ENCODE results near the gene DHCR24.
A peak's percentile ranks its signal among the peaks of the same experiment; 100 is the strongest.

DHCR24 gene

DNA sequence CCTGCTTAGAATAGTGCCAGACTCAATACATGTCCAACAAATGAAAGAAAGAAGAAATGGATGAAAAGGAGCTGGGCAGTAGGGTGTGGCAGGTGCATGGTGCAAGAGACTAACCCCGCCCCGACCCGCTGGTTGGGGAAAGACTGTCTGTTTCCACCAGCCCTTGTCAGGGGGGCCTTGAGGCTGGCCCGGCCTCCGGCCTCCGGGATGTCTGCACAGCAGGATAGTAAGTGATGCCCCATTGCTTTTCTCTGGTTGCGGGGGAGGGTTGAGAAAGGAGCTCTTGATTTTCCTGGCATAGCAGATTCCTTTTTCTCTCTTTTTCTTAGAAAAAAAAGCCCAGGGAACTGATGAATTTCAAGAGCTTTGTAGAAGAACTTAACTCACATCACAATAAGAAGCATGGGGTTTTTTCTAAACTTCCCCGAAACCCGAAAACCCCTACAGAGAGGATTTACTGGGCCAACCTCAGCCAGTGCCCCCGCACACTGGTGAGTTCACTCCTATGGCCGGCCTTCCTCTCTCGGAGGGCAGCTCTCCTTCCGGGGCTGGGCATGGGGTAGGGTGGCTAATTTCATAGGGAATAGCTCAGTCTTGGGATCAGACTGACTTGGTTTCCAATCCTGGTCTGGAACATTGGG, 73.4 kb downstream of the DHCR24 start:
- H3K9me3 ChIP-seq (replicated peaks in 1 of 2; ENCODE audit: control insufficient read depth in 2 of 2, insufficient read depth in 1 of 2, low read depth in 1 of 2, low read length in 2 of 2) = no peaks in the 10 kb centered on the region
- H3K23ac ChIP-seq (ENCODE audit: low read depth, low read length, poor library complexity) = no peak overlapping the region
- H3K27ac ChIP-seq (replicated peaks; ENCODE audit: low read length) = no peak overlapping the region
- no peak for DNase-seq (ENCODE audit: low spot score)
- no peak overlapping the region for H4K8ac ChIP-seq (ENCODE audit: low read depth, low read length)
- H3K9ac ChIP-seq (ENCODE audit: low read depth, low read length, poor library complexity) = no peak overlapping the region
- H3K18ac ChIP-seq (ENCODE audit: low read length) = no peak overlapping the region
- peaks cover 0 to 51% (median 0%) of the 10 kb centered on the region in 3 experiments for H3K27me3 ChIP-seq (ENCODE audit: control insufficient read depth in 3 of 3, insufficient read depth in 3 of 3, low read depth in 1 of 3, low read length in 3 of 3)
- H3K4me3 ChIP-seq (ENCODE audit: low read length in 2 of 2) = no peak overlapping the region
- no peak overlapping the region for H4K91ac ChIP-seq (ENCODE audit: low read depth, low read length, poor library complexity)
- H2AFZ ChIP-seq (ENCODE audit: low read length) = peak overlapping the region; percentile 73
- no peak overlapping the region for H3K4ac ChIP-seq (ENCODE audit: low read length)
- H3K4me2 ChIP-seq (ENCODE audit: insufficient read depth, low read length, poor library complexity, severe bottlenecking) = peak overlapping the region; percentile 12
- no peak overlapping the region for H3K14ac ChIP-seq (ENCODE audit: low read length)
- peak overlapping the region; percentile 30 for H2BK15ac ChIP-seq (ENCODE audit: low read length)
- H3K36me3 ChIP-seq (replicated peaks in 1 of 2; ENCODE audit: control insufficient read depth in 2 of 2, insufficient read depth in 2 of 2, low read length in 2 of 2) = no peaks in the 10 kb centered on the region
- H3K79me1 ChIP-seq (ENCODE audit: low read depth, low read length) = no peaks in the 10 kb centered on the region
- no peak overlapping the region for H2BK12ac ChIP-seq (ENCODE audit: low read length)
- H3K4me1 ChIP-seq (ENCODE audit: control insufficient read depth in 2 of 2, insufficient read depth in 1 of 2, low read depth in 1 of 2, low read length in 2 of 2) = peaks cover 8 to 10% of the 10 kb centered on the region in 2 donors
- H2BK5ac ChIP-seq (ENCODE audit: low read length) = no peak overlapping the region
- no CpG with 5 or more reads among the region's 13 CpGs for WGBS, 2 donors (ENCODE audit: extremely low coverage in 2 of 2, insufficient read length in 2 of 2, insufficient replicate concordance in 1 of 2)
- H2AK5ac ChIP-seq (ENCODE audit: low read depth, low read length) = no peak overlapping the region
- no peak overlapping the region for H2BK120ac ChIP-seq (ENCODE audit: low read depth, low read length)

GRCh38 chr1:54812801-54813484, 74.1 kb downstream of the DHCR24 start:
- Histone ChIP-seq H2BK12ac (ENCODE audit: low read length) (no peak overlapping the region), H4K8ac (ENCODE audit: low read depth, low read length) (no peak overlapping the region), H3K18ac (ENCODE audit: low read length) (no peak overlapping the region), H3K4me2 (ENCODE audit: insufficient read depth, low read length, poor library complexity, severe bottlenecking) (no peak overlapping the region), H2BK15ac (ENCODE audit: low read length) (no peak overlapping the region), H2AK5ac (ENCODE audit: low read depth, low read length) (no peak overlapping the region), H4K91ac (ENCODE audit: low read depth, low read length, poor library complexity) (no peak overlapping the region), H3K4me1 (ENCODE audit: control insufficient read depth in 2 of 2, insufficient read depth in 1 of 2, low read depth in 1 of 2, low read length in 2 of 2) (peaks cover 8 to 10% of the 10 kb centered on the region in 2 donors), H3K4ac (ENCODE audit: low read length) (no peak overlapping the region), H3K9me3 (replicated peaks in 1 of 2; ENCODE audit: control insufficient read depth in 2 of 2, insufficient read depth in 1 of 2, low read depth in 1 of 2, low read length in 2 of 2) (no peaks in the 10 kb centered on the region), H2BK5ac (ENCODE audit: low read length) (no peak overlapping the region), H2BK120ac (ENCODE audit: low read depth, low read length) (no peak overlapping the region), H3K23ac (ENCODE audit: low read depth, low read length, poor library complexity) (no peak overlapping the region), H3K27ac (replicated peaks; ENCODE audit: low read length) (no peak overlapping the region), H3K36me3 (replicated peaks in 1 of 2; ENCODE audit: control insufficient read depth in 2 of 2, insufficient read depth in 2 of 2, low read length in 2 of 2) (no peaks in the 10 kb centered on the region), H3K4me3 (ENCODE audit: low read length in 2 of 2) (no peak overlapping the region), H3K79me1 (ENCODE audit: low read depth, low read length) (no peaks in the 10 kb centered on the region), H3K9ac (ENCODE audit: low read depth, low read length, poor library complexity) (no peak overlapping the region), H3K27me3 (ENCODE audit: control insufficient read depth in 3 of 3, insufficient read depth in 3 of 3, low read depth in 1 of 3, low read length in 3 of 3) (peaks cover 0 to 51% (median 0%) of the 10 kb centered on the region in 3 experiments), H2AFZ (ENCODE audit: low read length) (no peak overlapping the region), H3K14ac (ENCODE audit: low read length) (no peak overlapping the region)
- WGBS, 2 donors (ENCODE audit: extremely low coverage in 2 of 2, insufficient read length in 2 of 2, insufficient replicate concordance in 1 of 2) = no CpG with 5 or more reads among the region's 13 CpGs
- DNase-seq (ENCODE audit: low spot score) = no peak

DNA sequence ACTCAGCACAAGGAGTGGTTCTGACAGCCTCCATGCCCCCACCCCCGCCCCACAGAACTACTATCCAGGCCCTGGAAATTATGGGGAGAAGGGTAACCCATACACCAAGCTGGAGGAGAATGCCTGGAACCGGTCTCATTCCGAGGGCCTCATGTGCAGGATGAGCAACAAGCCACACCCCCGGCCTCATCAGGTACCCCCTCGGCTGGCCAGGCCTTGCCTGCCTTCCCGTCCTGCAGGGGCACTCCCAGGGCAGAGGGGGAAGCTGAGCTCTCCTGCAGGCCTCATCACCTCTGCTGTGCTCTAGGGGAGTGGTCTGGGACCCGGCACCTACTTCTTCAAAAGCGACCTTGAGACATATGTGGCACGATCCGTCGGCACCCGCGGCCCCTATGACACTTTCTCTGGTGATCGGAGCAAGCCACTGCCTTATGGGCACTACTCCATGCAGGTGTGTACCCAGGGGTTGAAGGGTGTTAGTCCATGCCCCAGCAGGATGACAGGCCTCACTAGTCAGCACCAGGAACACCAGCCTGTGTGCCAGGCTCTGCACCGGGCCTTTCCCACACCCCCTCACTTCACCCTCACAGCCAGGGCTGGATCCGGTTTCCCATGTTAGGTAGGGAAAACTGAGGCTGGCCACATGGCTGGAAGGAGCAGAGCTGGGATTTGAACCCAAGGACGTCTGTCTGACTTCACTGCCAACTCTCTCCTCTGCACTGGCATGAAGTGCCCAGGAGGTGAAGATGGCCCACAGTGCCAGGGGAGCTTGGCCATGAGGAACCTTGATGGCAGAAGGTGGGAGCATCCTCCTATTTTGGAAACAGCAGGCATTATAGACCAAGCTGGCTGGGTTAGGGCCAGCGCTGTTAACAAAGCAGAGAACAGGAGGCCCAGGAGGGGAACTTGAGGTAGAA, 75.0 kb downstream of the DHCR24 start:
- no peak overlapping the region for H4K8ac ChIP-seq (ENCODE audit: low read depth, low read length)
- peaks cover 0 to 51% (median 0%) of the 10 kb centered on the region in 3 experiments for H3K27me3 ChIP-seq (ENCODE audit: control insufficient read depth in 3 of 3, insufficient read depth in 3 of 3, low read depth in 1 of 3, low read length in 3 of 3)
- H3K14ac ChIP-seq (ENCODE audit: low read length) = no peak overlapping the region
- WGBS, 2 donors (ENCODE audit: extremely low coverage in 2 of 2, insufficient read length in 2 of 2, insufficient replicate concordance in 1 of 2) = no CpG with 5 or more reads among the region's 18 CpGs
- no peak overlapping the region for H4K91ac ChIP-seq (ENCODE audit: low read depth, low read length, poor library complexity)
- H3K4me1 ChIP-seq (ENCODE audit: control insufficient read depth in 2 of 2, insufficient read depth in 1 of 2, low read depth in 1 of 2, low read length in 2 of 2) = peaks cover 8 to 10% of the 10 kb centered on the region in 2 donors
- H2BK5ac ChIP-seq (ENCODE audit: low read length) = no peak overlapping the region
- no peak overlapping the region for H2AFZ ChIP-seq (ENCODE audit: low read length)
- H2BK12ac ChIP-seq (ENCODE audit: low read length) = no peak overlapping the region
- H3K4me3 ChIP-seq (ENCODE audit: low read length in 2 of 2) = no peak overlapping the region
- no peak overlapping the region for H3K23ac ChIP-seq (ENCODE audit: low read depth, low read length, poor library complexity)
- no peak overlapping the region for H2BK15ac ChIP-seq (ENCODE audit: low read length)
- H3K4ac ChIP-seq (ENCODE audit: low read length) = no peak overlapping the region
- DNase-seq (ENCODE audit: low spot score) = no peak
- H2BK120ac ChIP-seq (ENCODE audit: low read depth, low read length) = no peak overlapping the region
- H3K18ac ChIP-seq (ENCODE audit: low read length) = no peak overlapping the region
- no peaks in the 10 kb centered on the region for H3K79me1 ChIP-seq (ENCODE audit: low read depth, low read length)
- H2AK5ac ChIP-seq (ENCODE audit: low read depth, low read length) = no peak overlapping the region
- H3K36me3 ChIP-seq (replicated peaks in 1 of 2; ENCODE audit: control insufficient read depth in 2 of 2, insufficient read depth in 2 of 2, low read length in 2 of 2) = no peaks in the 10 kb centered on the region
- no peak overlapping the region for H3K9ac ChIP-seq (ENCODE audit: low read depth, low read length, poor library complexity)
- H3K27ac ChIP-seq (replicated peaks; ENCODE audit: low read length) = no peak overlapping the region
- H3K9me3 ChIP-seq (replicated peaks in 1 of 2; ENCODE audit: control insufficient read depth in 2 of 2, insufficient read depth in 1 of 2, low read depth in 1 of 2, low read length in 2 of 2) = no peaks in the 10 kb centered on the region
- H3K4me2 ChIP-seq (ENCODE audit: insufficient read depth, low read length, poor library complexity, severe bottlenecking) = no peak overlapping the region

- Histone ChIP-seq H4K91ac (ENCODE audit: low read depth, low read length, poor library complexity) (peak overlapping the region; percentile 88), H3K27me3 (ENCODE audit: control insufficient read depth in 3 of 3, insufficient read depth in 3 of 3, low read depth in 1 of 3, low read length in 3 of 3) (peaks cover 0 to 47% (median 0%) of the 10 kb centered on the region in 3 experiments), H2AK5ac (ENCODE audit: low read depth, low read length) (peak overlapping the region; percentile 17), H3K36me3 (replicated peaks in 1 of 2; ENCODE audit: control insufficient read depth in 2 of 2, insufficient read depth in 2 of 2, low read length in 2 of 2) (no peaks in the 10 kb centered on the region), H3K23ac (ENCODE audit: low read depth, low read length, poor library complexity) (no peak overlapping the region), H2BK120ac (ENCODE audit: low read depth, low read length) (no peak overlapping the region), H3K9me3 (replicated peaks in 1 of 2; ENCODE audit: control insufficient read depth in 2 of 2, insufficient read depth in 1 of 2, low read depth in 1 of 2, low read length in 2 of 2) (no peaks in the 10 kb centered on the region), H4K8ac (ENCODE audit: low read depth, low read length) (no peak overlapping the region), H3K9ac (ENCODE audit: low read depth, low read length, poor library complexity) (no peak overlapping the region), H2AFZ (ENCODE audit: low read length) (no peak overlapping the region), H3K14ac (ENCODE audit: low read length) (no peak overlapping the region), H3K27ac (replicated peaks; ENCODE audit: low read length) (no peak overlapping the region), H3K4me3 (ENCODE audit: low read length in 2 of 2) (no peak overlapping the region), H2BK15ac (ENCODE audit: low read length) (peak overlapping the region; percentile 66), H3K4me2 (ENCODE audit: insufficient read depth, low read length, poor library complexity, severe bottlenecking) (no peak overlapping the region), H3K4me1 (ENCODE audit: control insufficient read depth in 2 of 2, insufficient read depth in 1 of 2, low read depth in 1 of 2, low read length in 2 of 2) (peaks cover 8 to 10% of the 10 kb centered on the region in 2 donors), H3K18ac (ENCODE audit: low read length) (no peak overlapping the region), H2BK5ac (ENCODE audit: low read length) (no peak overlapping the region), H3K79me1 (ENCODE audit: low read depth, low read length) (no peaks in the 10 kb centered on the region), H3K4ac (ENCODE audit: low read length) (no peak overlapping the region), H2BK12ac (ENCODE audit: low read length) (no peak overlapping the region)
- no peak for DNase-seq (ENCODE audit: low spot score)
- no CpG with 5 or more reads among the region's 5 CpGs for WGBS, 2 donors (ENCODE audit: extremely low coverage in 2 of 2, insufficient read length in 2 of 2, insufficient replicate concordance in 1 of 2)
Observed at GRCh38 chr1:54811066-54811465, 75.9 kb downstream of the DHCR24 start.

Data from neuronal stem cell (in vitro differentiated cells).